HCT116 (cell line): ENCODE data around the gene SEMA3F. TPM values are rescaled to one million over a fixed set of nuclear protein-coding genes. Genes with fewer than 3 reads are reported as not detected.

ENCODE experiments used
- ATAC-seq: fragments of 200-7000 bp; cut with Tn5 transposase; 2 replicates; pipeline ENCODE4 v1.9.1; 2020; ENCODE audit warnings: mild to moderate bottlenecking, moderate library complexity
- BruUV-seq: library from RNA; stranded (reverse); fragments of 400-500 nt; replicated peaks from 2 replicates; lab custom pipeline; 2021; lab: Mats Ljungman, UMichigan
- CTCF ChIA-PET: fragments of 300-600 bp; sonication (Branson Sonifier 250); formaldehyde crosslinking; loops from one replicate; lab custom pipeline; 2021; ENCODE audit warnings: antibody characterized with exemption; lab: Charles Lee
- POLR2A ChIA-PET: fragments of 300-600, 350-600 bp; sonication (Branson Sonifier 250); formaldehyde crosslinking; loops from one replicate; lab custom pipeline; 2021; ENCODE audit warnings: antibody characterized with exemption; lab: Charles Lee
- RAD21 ChIA-PET, 2 experiments: fragments of 300-600 bp; sonication (Branson Sonifier 250); formaldehyde crosslinking; loops; one replicate each; lab custom pipeline; 2023; ENCODE audit warnings: low total read pairs in 2 of 2; ENCODE audit not compliant: uncharacterized antibody in 2 of 2, unreplicated experiment in 2 of 2, low non-redundant PET in 1 of 2; lab: Charles Lee
- DNase-seq: peaks from one replicate; pipeline ENCODE4 v3.0.0-alpha.2; 2010; ENCODE audit warnings: low read depth, low spot score
- H2AFZ ChIP-seq: fragments of 200-600 bp; shearing (Covaris generic), sonication (generic); 2 replicates; pipeline ENCODE4 v1.6.1; 2017; ENCODE audit warnings: low read depth, mixed run types, mixed read lengths, antibody characterized with exemption, low read length; ENCODE audit not compliant: poor library complexity, severe bottlenecking
- H3K27ac ChIP-seq: 2 replicates; pipeline ENCODE4 v1.5.1; 2012; ENCODE audit warnings: low read depth, low read length
- H3K27me3 ChIP-seq: fragments of 200-600 bp; sonication (generic); 2 replicates; pipeline ENCODE4 v1.6.1; 2016; ENCODE audit warnings: mixed run types, low read length, mixed read lengths; ENCODE audit not compliant: insufficient read depth
- H3K36me3 ChIP-seq, 2 experiments: fragments of 200-500 bp in 1 of 2; fragments of 200-600 bp in 1 of 2; sonication (Bioruptor generic) in 1 of 2; sonication (generic) in 1 of 2; 2 replicates each; pipeline versions ENCODE4 v1.5.1 to v1.6.1; 2014 to 2016; ENCODE audit warnings: low read length in 2 of 2, inconsistent platforms in 1 of 2, mixed read lengths in 1 of 2, mixed run types in 1 of 2; ENCODE audit not compliant: insufficient read depth in 2 of 2, control insufficient read depth in 1 of 2
- H3K4me1 ChIP-seq, 2 experiments: fragments of 200-600 bp in 1 of 2; sonication (generic) in 1 of 2; 2 replicates each; pipeline versions ENCODE4 v1.5.1 to v1.6.1; 2012 to 2017; ENCODE audit warnings: low read length in 2 of 2, inconsistent platforms in 1 of 2, mild to moderate bottlenecking in 1 of 2, mixed read lengths in 1 of 2, mixed run types in 1 of 2, moderate library complexity in 1 of 2; ENCODE audit not compliant: insufficient read depth in 2 of 2, control insufficient read depth in 1 of 2
- H3K4me2 ChIP-seq: fragments of 200-600 bp; sonication (generic); 2 replicates; pipeline ENCODE4 v1.6.1; 2017; ENCODE audit warnings: mixed run types, low read length, mixed read lengths
- H3K4me3 ChIP-seq, 2 experiments: fragments of 200-600 bp in 1 of 2; sonication (generic) in 1 of 2; replicated peaks in 1 of 2; 2 replicates each; pipeline ENCODE4 v1.5.1; 2011 to 2016; ENCODE audit warnings: low read length in 2 of 2, control low read depth in 1 of 2, low read depth in 1 of 2, mild to moderate bottlenecking in 1 of 2, mixed read lengths in 1 of 2, mixed run types in 1 of 2
- H3K79me2 ChIP-seq: fragments of 200-600 bp; sonication (generic); 2 replicates; pipeline ENCODE4 v1.6.1; 2017; ENCODE audit warnings: mild to moderate bottlenecking, mixed run types, low read length, moderate library complexity, mixed read lengths; ENCODE audit not compliant: insufficient read depth
- H3K9ac ChIP-seq: fragments of 200-600 bp; sonication (generic); 2 replicates; pipeline ENCODE4 v1.6.1; 2016; ENCODE audit warnings: low read length, mixed read lengths
- H3K9me2 ChIP-seq: fragments of 200-600 bp; sonication (generic), shearing (Covaris generic); 2 replicates; pipeline ENCODE4 v1.6.1; 2017; ENCODE audit warnings: mixed run types, mild to moderate bottlenecking, moderate library complexity; ENCODE audit not compliant: insufficient read depth
- H3K9me3 ChIP-seq, 2 experiments: fragments of 200-500 bp in 1 of 2; fragments of 200-600 bp in 1 of 2; sonication (Bioruptor generic) in 1 of 2; sonication (generic) in 1 of 2; 2 replicates each; pipeline ENCODE4 v1.6.1; 2014 to 2017; ENCODE audit warnings: low read length in 2 of 2, mixed read lengths in 2 of 2, inconsistent platforms in 1 of 2, low read depth in 1 of 2, mild to moderate bottlenecking in 1 of 2, mixed run types in 1 of 2, moderate library complexity in 1 of 2; ENCODE audit not compliant: control insufficient read depth in 1 of 2, insufficient read depth in 1 of 2
- H4K20me1 ChIP-seq: fragments of 200-600 bp; sonication (generic), shearing (Covaris generic); 2 replicates; pipeline ENCODE4 v1.6.1; 2017; ENCODE audit warnings: mixed run types, mild to moderate bottlenecking, moderate library complexity; ENCODE audit not compliant: insufficient read depth
- CBX3 ChIP-seq: IDR thresholded peaks from 2 replicates; pipeline ENCODE4 v1.6.1; 2012; ENCODE audit warnings: low read depth
- CEBPB ChIP-seq: IDR thresholded peaks from 2 replicates; pipeline ENCODE4 v1.6.1; 2012; ENCODE audit warnings: low read depth
- CTCF ChIP-seq, 3 experiments: fragments of 200-600 bp in 1 of 3; sonication (generic) in 1 of 3; IDR thresholded peaks in 2 of 3; conservative IDR thresholded peaks in 1 of 3; 2 replicates each; pipeline ENCODE4 v1.5.1; 2012 to 2017; ENCODE audit warnings: low read depth in 2 of 3, low read length in 2 of 3, antibody characterized with exemption in 1 of 3, borderline replicate concordance in 1 of 3, control low read depth in 1 of 3, mild to moderate bottlenecking in 1 of 3, mixed read lengths in 1 of 3, mixed run types in 1 of 3, moderate library complexity in 1 of 3; ENCODE audit not compliant: insufficient read depth in 1 of 3
- EGR1 ChIP-seq: IDR thresholded peaks from 2 replicates; pipeline ENCODE4 v1.6.1; 2012; ENCODE audit warnings: low read depth
- FOSL1 ChIP-seq: IDR thresholded peaks from 2 replicates; pipeline ENCODE4 v1.6.1; 2012; ENCODE audit warnings: low read depth
- JUND ChIP-seq: IDR thresholded peaks from 2 replicates; pipeline ENCODE4 v1.6.1; 2012
- MAX ChIP-seq: IDR thresholded peaks from 2 replicates; pipeline ENCODE4 v1.6.1; 2012
- POLR2A ChIP-seq: IDR thresholded peaks from 2 replicates; pipeline ENCODE4 v1.7.0; 2011; ENCODE audit warnings: borderline replicate concordance; ENCODE audit not compliant: insufficient read depth, insufficient read length; ENCODE audit errors: extremely low read depth
- POLR2AphosphoS5 ChIP-seq: IDR thresholded peaks from 2 replicates; pipeline ENCODE4 v1.6.1; 2011; ENCODE audit warnings: mild to moderate bottlenecking, low read depth, low read length, moderate library complexity
- RAD21 ChIP-seq: IDR thresholded peaks from 2 replicates; pipeline ENCODE4 v1.6.1; 2012; ENCODE audit warnings: low read depth, mild to moderate bottlenecking
- REST ChIP-seq: IDR thresholded peaks from 2 replicates; pipeline ENCODE4 v1.6.1; 2012; ENCODE audit warnings: low read depth
- SIN3A ChIP-seq: IDR thresholded peaks from 2 replicates; pipeline ENCODE4 v1.6.1; 2012; ENCODE audit warnings: low read depth
- SP1 ChIP-seq: IDR thresholded peaks from 2 replicates; pipeline ENCODE4 v1.6.1; 2012; ENCODE audit warnings: low read depth
- TCF7L2 ChIP-seq: IDR thresholded peaks from 2 replicates; pipeline ENCODE4 v1.7.0; 2011; ENCODE audit warnings: borderline replicate concordance, inconsistent platforms; ENCODE audit not compliant: insufficient read depth, insufficient read length; ENCODE audit errors: extremely low read depth
- ZFX ChIP-seq: fragments of 450-650 bp; IDR thresholded peaks from 2 replicates; pipeline ENCODE4 v1.6.1; 2017
- ZNF274 ChIP-seq: fragments of 200-500 bp; sonication (Bioruptor generic); IDR thresholded peaks from 2 replicates; pipeline ENCODE4 v1.6.1; 2014; ENCODE audit warnings: mild to moderate bottlenecking, low read depth, low read length, inconsistent platforms
- intact Hi-C: fragments of 100-400 bp; cut with micrococcal nuclease; formaldehyde crosslinking; loops from 2 replicates; pipeline ENCODE4 v1.10.0; 2022
- total RNA-seq: library from RNA; stranded (reverse); gene quantifications from one replicate; pipeline ENCODE4 v1.2.1, GENCODE V29; 2021; ENCODE audit not compliant: unreplicated experiment
- TF ChIP-seq, protein P1 (sequence below): IDR thresholded peaks from 2 replicates; pipeline ENCODE4 v1.6.1; 2012

The SEMA3F gene
- total RNA-seq, 1 experiment from 2014 or later = 15.7 TPM

GRCh38 chr3:50236484-50237132 is 81.5 kb downstream of the SEMA3F start (continued):
- no peak for TF ChIP-seq POLR2A
- TF ChIP-seq JUND = no peak
- no peak for TF ChIP-seq TCF7L2
- TF ChIP-seq EGR1 = no peak

- BruUV-seq = TSS peak; percentile 43
- Histone ChIP-seq H4K20me1 (0 out of 2 replicates have a peak, but pooled peaks cover 4% of the 10 kb centered on the region), H3K9me3 (no peaks in the 10 kb centered on the region), H3K27me3 (no peaks in the 10 kb centered on the region), H2AFZ (no peak overlapping the region), H3K27ac (peak overlapping the region; percentile 81), H3K4me3 (peak overlapping the region; percentile 80 to 89), H3K9ac (peak overlapping the region; percentile 79), H3K36me3 (peaks cover 0 to 5% of the 10 kb centered on the region in 2 experiments; a peak in 1 of 4 replicates), H3K9me2 (no peaks in the 10 kb centered on the region), H3K4me1 (peaks cover 43 to 55% of the 10 kb centered on the region in 2 experiments), H3K4me2 (peak overlapping the region; percentile 86), H3K79me2 (peaks cover 59% of the 10 kb centered on the region)
- intact Hi-C loops = no loop called here
- ChIA-PET RAD21 (no interaction called here), POLR2A (interaction anchor here (3.5 kb wide), 1 partner anchor 10 kb away, joined by 34 read pairs; no protein-coding TSS in a partner anchor), CTCF (interaction anchor here (2.9 kb wide), 1 partner anchor 9 kb away, joined by 26 read pairs; no protein-coding TSS in a partner anchor)
- no peak for ATAC-seq
- no peak for DNase-seq
- no peak for TF ChIP-seq ZFX
- TF ChIP-seq CBX3 = no peak
- no peak for TF ChIP-seq SP1
- TF ChIP-seq CTCF (IDR thresholded peaks at IDR 0.05 in 2 of 3, conservative IDR thresholded peaks at IDR 0.05 in 1 of 3; ENCODE audit: borderline replicate concordance in 1 of 3, insufficient read depth in 1 of 3, low read depth in 2 of 3, low read length in 2 of 3) = no peak
- TF ChIP-seq JUND = no peak
- no peak for TF ChIP-seq POLR2AphosphoS5
- TF ChIP-seq REST = no peak
- no peak for TF ChIP-seq EGR1
- no peak for TF ChIP-seq SIN3A
- TF ChIP-seq, protein P1, sequence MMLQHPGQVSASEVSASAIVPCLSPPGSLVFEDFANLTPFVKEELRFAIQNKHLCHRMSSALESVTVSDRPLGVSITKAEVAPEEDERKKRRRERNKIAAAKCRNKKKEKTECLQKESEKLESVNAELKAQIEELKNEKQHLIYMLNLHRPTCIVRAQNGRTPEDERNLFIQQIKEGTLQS = no peak
- no peak for TF ChIP-seq RAD21
- TF ChIP-seq ZNF274 = no peak
- TF ChIP-seq MAX = no peak
- no peak for TF ChIP-seq CEBPB
- TF ChIP-seq FOSL1 = no peak
These were observed 82.1 kb downstream of the SEMA3F start for GRCh38 chr3:50237133-50237651.
